Measurements from ENCODE around the gene PTCD2. TPM values are rescaled to one million over a fixed set of nuclear protein-coding genes. Genes with fewer than 3 reads are reported as not detected.

PTCD2 gene
- total RNA-seq, 4 donors from 2014 or later = 3.5 to 7.1 (median 5.8) TPM

DNA sequence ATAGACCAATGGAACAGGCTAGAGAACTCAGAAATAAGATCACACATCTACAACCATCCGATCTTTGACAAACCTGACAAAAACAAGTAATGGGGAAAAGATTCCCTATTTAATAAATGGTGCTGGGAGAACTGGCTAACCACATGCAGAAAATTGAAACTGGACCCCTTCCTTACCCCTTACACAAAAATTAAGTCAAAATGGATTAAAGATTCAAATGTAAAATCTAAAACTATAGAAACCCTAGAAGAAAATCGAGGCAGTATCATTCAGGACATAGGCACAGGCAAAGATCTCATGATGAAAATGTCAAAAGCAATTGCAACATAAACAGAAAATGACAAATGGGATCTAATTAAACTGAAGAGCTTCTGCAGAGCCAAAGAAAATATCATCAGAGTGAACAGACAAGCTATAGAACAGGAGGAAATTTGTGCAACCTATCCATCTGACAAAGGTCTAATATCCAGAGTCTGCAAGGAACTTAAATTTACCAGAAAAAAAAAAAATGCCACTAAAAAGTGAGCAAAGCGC is 43.9 kb upstream of the PTCD2 start:
- TF ChIP-seq EP300 (IDR thresholded peaks at IDR 0.05) (no peak), POLR2A (IDR thresholded peaks at IDR 0.05; ENCODE audit: low read depth) (no peak), POLR2AphosphoS5 (IDR thresholded peaks at IDR 0.05) (no peak)
- TF ChIP-seq, protein P1, sequence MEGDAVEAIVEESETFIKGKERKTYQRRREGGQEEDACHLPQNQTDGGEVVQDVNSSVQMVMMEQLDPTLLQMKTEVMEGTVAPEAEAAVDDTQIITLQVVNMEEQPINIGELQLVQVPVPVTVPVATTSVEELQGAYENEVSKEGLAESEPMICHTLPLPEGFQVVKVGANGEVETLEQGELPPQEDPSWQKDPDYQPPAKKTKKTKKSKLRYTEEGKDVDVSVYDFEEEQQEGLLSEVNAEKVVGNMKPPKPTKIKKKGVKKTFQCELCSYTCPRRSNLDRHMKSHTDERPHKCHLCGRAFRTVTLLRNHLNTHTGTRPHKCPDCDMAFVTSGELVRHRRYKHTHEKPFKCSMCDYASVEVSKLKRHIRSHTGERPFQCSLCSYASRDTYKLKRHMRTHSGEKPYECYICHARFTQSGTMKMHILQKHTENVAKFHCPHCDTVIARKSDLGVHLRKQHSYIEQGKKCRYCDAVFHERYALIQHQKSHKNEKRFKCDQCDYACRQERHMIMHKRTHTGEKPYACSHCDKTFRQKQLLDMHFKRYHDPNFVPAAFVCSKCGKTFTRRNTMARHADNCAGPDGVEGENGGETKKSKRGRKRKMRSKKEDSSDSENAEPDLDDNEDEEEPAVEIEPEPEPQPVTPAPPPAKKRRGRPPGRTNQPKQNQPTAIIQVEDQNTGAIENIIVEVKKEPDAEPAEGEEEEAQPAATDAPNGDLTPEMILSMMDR (IDR thresholded peaks at IDR 0.05) = no peak
- Histone ChIP-seq H3K4me3 (no peak overlapping the region), H3K27me3 (no peaks in the 10 kb centered on the region), H3K36me3 (peaks cover 0 to 3% (median 0%) of the 10 kb centered on the region in 4 donors), H3K4me1 (peaks cover 0 to 15% (median 13%) of the 10 kb centered on the region in 4 donors), H3K9me3 (no peaks in the 10 kb centered on the region), H3K27ac (replicated peaks in 1 of 4) (no peak overlapping the region)
- 99% methylated on average over 3 of the region's 3 CpGs for WGBS
- DNase-seq (ENCODE audit: extremely low spot score) = no peak
- intact Hi-C loops (cut with DNase I) = no loop called here

- DNase-seq (ENCODE audit: extremely low spot score) = no peak
- Histone ChIP-seq H3K27me3 (no peaks in the 10 kb centered on the region), H3K36me3 (peaks cover 0 to 3% (median 0%) of the 10 kb centered on the region in 4 donors), H3K9me3 (no peaks in the 10 kb centered on the region), H3K27ac (replicated peaks in 1 of 4) (peak overlapping the region; percentile 66 to 75 (median 72)), H3K4me3 (no peak overlapping the region), H3K4me1 (peaks cover 8 to 40% (median 38%) of the 10 kb centered on the region in 4 donors)
- WGBS = 46% methylated on average over 2 of the region's 2 CpGs
- intact Hi-C loops (cut with DNase I) = loop anchor here (5.0 kb wide), 1 partner anchor 173 kb away; the partner anchor contains the start of gene MAP1B
- TF ChIP-seq EP300 (IDR thresholded peaks at IDR 0.05) = no peak
- peak in 1 of 2 donors; percentile 6 for TF ChIP-seq POLR2AphosphoS5 (IDR thresholded peaks at IDR 0.05)
- TF ChIP-seq, protein P1 (IDR thresholded peaks at IDR 0.05) = peak; percentile 45 to 64 (median 46)
- no peak for TF ChIP-seq POLR2A (IDR thresholded peaks at IDR 0.05; ENCODE audit: low read depth)
Observed at GRCh38 chr5:72280581-72281069, 39.5 kb upstream of the PTCD2 start.

DNA sequence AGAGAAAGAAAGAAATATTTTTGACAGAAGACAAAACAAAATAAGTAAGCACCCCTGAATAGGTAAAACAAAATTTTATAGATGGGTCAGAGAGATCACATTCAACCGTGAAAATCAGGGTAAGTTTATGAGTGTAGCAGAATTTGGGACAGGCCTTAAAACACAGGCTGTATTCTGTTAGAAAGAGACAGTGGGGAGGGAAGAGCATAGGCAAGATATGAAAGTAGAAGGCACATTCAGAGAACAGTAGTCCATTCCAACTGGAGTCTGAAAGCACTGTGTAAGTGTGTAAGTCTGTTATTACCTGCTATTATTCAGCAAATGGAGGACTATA is 38.8 kb upstream of the PTCD2 start:
- TF ChIP-seq, protein P1 (IDR thresholded peaks at IDR 0.05) = no peak
- no peak for TF ChIP-seq POLR2A (IDR thresholded peaks at IDR 0.05; ENCODE audit: low read depth)
- no peak for TF ChIP-seq EP300 (IDR thresholded peaks at IDR 0.05)
- TF ChIP-seq POLR2AphosphoS5 (IDR thresholded peaks at IDR 0.05) = no peak
- Histone ChIP-seq H3K27me3 (no peaks in the 10 kb centered on the region), H3K4me3 (no peak overlapping the region), H3K27ac (replicated peaks in 1 of 4) (peak overlapping the region; percentile 66 to 75 (median 72)), H3K9me3 (no peaks in the 10 kb centered on the region), H3K36me3 (peaks cover 0 to 3% (median 0%) of the 10 kb centered on the region in 4 donors), H3K4me1 (peaks cover 8 to 40% (median 38%) of the 10 kb centered on the region in 4 donors)
- no peak for DNase-seq (ENCODE audit: extremely low spot score)
- 70% methylated on average over 1 of the region's 1 CpG for WGBS
- intact Hi-C loops (cut with DNase I) = loop anchor here (5.0 kb wide), 1 partner anchor 174 kb away; the partner anchor contains the start of gene MAP1B

DNA sequence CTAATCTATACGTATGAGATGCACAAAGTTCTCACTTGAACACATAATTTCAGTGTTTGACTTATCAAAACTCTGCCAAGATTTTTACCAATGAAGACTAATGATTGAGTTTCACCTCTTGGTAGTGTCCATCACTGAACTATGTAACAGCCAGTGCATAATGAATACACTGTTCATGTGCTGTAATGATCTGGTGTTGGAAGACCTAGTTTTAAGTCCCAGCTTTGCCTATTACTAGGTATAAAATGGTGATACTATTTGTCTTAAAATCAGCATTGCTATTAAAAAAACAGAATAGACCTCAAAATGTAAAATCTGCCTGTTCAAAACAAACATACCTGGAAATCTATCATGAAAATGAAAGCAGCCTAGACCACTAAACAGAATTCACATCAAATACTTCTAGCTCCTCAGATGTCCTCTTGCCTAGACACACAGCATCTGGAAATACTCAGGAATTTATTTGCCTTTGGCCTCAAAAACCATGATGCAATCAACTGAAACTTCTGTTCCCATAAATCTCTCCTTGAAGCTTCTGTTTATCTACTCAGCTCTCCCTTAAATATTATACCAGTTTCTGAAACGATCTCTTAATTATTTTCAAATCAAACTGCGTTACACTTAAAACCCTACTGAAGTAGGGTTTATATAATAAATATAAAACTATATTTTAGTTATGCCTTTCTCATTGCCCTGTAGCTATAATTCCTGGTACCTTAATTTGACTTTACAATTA is 38.2 kb upstream of the PTCD2 start:
- Histone ChIP-seq H3K4me3 (peak overlapping the region in 1 of 4 donors; percentile 0), H3K4me1 (peaks cover 8 to 40% (median 38%) of the 10 kb centered on the region in 4 donors), H3K9me3 (no peaks in the 10 kb centered on the region), H3K27ac (replicated peaks in 1 of 4) (peak overlapping the region; percentile 66 to 75 (median 72)), H3K27me3 (no peaks in the 10 kb centered on the region), H3K36me3 (peaks cover 0 to 4% (median 0%) of the 10 kb centered on the region in 4 donors)
- intact Hi-C loops (cut with DNase I) = loop anchor here (5.0 kb wide), 1 partner anchor 175 kb away; the partner anchor contains the start of gene MAP1B
- DNase-seq (ENCODE audit: extremely low spot score) = no peak
- WGBS = 30% methylated on average over 3 of the region's 3 CpGs
- TF ChIP-seq POLR2AphosphoS5 (IDR thresholded peaks at IDR 0.05) = peak in 1 of 2 donors; percentile 76
- TF ChIP-seq POLR2A (IDR thresholded peaks at IDR 0.05; ENCODE audit: low read depth) = no peak
- TF ChIP-seq, protein P1 (IDR thresholded peaks at IDR 0.05) = no peak

Data from esophagus muscularis mucosa (tissue), 4 donors.